GM21576 (cell line): ENCODE data around the gene HOXC10.

Source experiments
- ATAC-seq: cut with Tn5 transposase; IDR thresholded peaks from one replicate; pipeline ENCODE4 v1.9.1; 2021; ENCODE audit warnings: mild to moderate bottlenecking, moderate library complexity; ENCODE audit not compliant: unreplicated experiment

Gene HOXC10

DNA sequence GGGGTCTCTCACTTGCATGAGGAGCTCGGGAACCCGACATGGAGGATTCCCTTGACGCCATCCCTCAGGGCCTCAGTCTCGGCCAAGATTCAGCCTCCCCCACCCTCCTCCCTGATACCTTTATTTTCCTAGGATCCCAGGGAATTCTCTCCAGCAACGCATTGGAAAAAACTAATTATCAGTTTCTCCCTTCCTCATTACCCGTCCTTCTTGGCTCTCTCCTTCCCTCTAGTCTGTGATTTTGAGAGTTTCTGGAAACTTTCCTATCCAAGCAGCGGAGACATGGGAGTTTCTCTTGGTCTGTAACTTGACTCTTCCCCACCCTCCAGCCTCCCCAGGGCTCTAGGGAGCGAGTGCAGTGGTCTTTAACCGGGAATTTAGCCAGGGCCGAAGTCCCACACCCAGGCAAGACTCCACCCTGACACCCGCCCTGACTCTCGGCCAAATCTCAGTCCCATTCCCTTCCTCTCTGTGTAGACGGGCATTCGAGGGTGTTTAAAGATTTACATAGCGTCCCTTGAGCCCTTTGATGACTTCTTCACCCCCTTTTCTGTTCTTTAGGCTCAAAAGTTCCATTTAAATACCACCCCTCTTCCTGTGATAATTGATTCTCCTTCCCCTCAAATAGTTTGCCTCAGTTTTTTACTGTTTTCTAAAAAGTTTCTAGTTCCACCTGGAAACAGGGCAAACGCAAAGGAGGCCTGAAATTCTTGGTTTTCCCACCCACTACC, 54.6 kb downstream of the HOXC10 start:
- ATAC-seq, result no peak
